B cell (primary cell): ENCODE results near the gene ZBTB34.

Experiments
- CTCF ChIP-seq: fragments of 200-600 bp; IDR thresholded peaks from one replicate; pipeline ENCODE4 v1.8.0; 2022; ENCODE audit warnings: antibody characterized with exemption, mild to moderate bottlenecking
- EZH2 ChIP-seq: IDR thresholded peaks from 2 replicates; pipeline ENCODE4 v1.6.1; 2012; ENCODE audit warnings: borderline replicate concordance, low read depth, mild to moderate bottlenecking, moderate library complexity, low read length; ENCODE audit not compliant: insufficient read depth, poor library complexity, severe bottlenecking

- TF ChIP-seq CTCF (no peak), EZH2 (no peak)
Measured at GRCh38 chr9:126927419-126927818, 67.0 kb downstream of the ZBTB34 start.
